ENCODE measurements around the gene ATP9B.

The ATP9B gene

DNA sequence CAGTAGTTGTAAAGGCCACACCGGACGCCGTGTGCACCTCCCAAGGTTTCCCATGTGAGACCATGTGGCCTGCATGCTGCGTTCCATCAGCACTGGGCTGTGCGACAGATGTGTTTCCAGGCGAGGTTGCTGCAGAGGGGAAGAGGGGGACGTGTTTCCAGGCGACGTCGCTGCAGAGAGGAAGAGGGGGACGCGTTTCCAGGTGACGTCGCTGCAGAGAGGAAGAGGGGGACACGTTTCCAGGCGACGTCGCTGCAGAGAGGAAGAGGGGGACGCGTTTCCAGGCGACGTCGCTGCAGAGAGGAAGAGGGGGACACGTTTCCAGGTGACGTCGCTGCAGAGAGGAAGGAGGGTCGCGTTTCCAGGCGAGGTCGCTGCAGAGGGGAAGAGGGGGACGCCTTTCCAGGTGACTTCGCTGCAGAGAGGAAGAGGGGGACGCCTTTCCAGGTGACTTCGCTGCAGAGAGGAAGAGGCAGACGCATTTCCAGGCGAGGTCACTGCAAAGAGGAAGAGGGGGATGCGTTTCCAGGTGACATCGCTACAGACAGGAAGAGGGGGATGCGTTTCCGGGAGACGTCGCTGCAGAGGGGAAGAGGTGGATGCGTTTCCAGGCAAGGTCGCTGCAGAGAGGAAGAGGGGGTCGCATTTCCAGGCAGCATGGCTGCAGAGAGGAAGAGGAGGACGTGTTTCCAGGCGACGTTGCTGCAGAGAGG is 351.0 kb downstream of the ATP9B start:
- DNase-seq = no peak

GRCh38 chr18:79421275-79421857 is 352.2 kb downstream of the ATP9B start:
- no peak for DNase-seq

GRCh38 chr18:79422022-79422782 is 353.0 kb downstream of the ATP9B start:
- no peak for DNase-seq

DNA sequence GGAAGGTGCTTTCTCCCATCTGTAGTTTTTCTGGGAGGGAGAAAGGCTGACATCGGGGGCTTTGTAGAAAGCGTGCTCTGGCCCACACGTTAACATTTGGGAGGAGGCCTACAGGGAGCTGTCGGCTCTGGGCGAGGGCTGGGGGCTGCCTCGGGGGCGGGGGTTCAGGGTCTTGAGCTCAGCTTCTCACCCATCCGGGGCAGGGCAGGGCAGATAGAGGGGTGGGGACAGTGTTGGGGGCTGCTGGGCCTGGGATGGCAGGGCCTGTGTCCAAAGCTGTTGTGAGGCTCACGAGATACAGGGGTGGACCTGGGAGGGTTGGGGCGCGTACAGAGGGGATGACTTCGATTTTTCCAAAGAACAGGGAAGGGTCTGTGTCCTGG is 353.6 kb downstream of the ATP9B start:
- DNase-seq = no peak

DNA sequence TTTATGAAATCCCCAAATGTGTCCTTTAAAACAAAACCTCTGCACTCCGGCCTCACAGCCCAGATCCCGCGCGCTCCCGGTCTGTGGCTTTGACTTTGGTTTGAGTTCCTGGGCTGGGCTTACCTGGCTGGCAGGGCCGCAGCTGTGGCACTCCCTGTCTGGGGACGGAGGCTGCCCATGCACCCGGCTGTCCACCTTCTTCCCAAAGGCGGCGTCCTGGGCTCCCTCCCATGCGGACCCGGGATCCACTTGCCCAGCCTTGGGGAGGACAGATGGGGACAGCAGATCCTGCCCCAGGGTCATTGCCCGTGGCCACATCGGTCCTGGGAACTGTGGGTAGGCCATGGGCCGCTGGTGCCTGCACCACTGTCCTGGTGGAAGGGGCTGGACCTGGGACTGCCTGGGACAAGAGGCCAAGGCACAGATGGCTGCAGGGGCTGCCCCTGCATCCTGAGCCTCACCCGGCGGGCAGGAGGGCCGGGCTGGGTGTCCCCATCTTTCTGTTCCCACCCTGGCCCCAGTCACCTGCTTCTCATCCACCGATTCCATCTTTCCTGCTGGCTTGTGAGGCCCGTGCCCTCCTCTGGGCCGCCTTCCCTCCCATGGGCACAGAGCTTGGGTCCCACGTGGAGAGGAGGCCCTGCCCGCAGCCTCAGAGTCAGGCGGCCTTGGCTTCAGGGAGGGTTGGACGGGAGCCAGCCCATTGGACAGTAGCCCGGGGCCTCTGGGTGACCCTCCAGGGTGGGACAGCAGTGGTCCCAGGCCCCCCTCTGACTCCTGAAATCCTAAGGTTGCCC is 354.2 kb downstream of the ATP9B start:
- DNase-seq = no peak

DNA sequence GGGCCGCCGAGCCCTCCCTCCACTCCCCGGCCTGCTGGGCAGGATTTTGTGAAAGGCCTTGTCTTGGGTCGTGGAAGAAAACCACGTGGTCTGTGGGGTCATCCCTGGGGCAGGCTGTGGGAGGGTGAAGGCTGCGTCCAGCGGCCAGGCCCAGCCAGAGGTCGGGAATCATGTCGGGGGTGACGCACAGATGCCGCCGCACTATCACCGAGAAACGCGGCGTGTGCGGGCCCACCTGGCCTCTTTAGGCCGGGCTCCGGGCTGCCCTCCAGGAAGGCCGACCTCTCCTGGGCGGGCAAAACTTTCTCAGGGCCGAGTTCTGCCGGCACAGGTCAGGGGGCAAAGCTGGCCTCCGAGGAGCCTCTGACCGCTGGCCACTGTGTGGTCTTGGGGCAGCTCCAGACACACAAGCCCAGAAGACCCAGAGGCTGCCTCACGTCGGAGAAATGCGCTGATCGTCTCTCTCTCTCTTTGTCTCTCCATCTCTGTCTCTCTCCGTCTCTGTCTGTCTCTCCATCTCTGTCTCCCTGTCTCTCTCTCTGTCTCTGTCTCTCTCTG is 354.9 kb downstream of the ATP9B start:
- DNase-seq = no peak

GRCh38 chr18:79424880-79425568 is 355.8 kb downstream of the ATP9B start:
- DNase-seq = no peak

DNA sequence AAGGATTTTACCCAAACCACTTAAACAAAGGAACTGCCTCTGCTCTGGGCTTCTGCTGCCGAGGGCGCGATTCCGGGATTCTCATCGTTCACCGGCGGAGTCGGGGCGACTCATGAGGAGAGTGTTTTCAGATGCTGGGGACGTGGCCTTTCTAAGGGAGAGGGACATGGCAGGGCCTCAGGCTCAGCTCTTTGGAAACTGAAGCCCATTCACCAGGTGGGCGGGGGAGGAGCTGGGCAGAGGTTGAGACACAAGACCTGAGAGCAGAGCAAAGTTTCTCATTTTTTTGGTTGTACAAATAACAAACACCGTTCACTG is 356.3 kb downstream of the ATP9B start:
- DNase-seq = no peak

- no peak for DNase-seq
Measured at GRCh38 chr18:79426376-79427300, 357.4 kb downstream of the ATP9B start.

GRCh38 chr18:79427368-79428225 is 358.4 kb downstream of the ATP9B start:
- no peak for DNase-seq
